GM10847 (cell line): Measurements from ENCODE around the gene KDM8.

Experiments used
- POLR2A ChIP-seq: IDR thresholded peaks from 2 replicates; pipeline ENCODE4 v1.6.1; 2011; ENCODE audit not compliant: insufficient read length; ENCODE audit errors: extremely low read depth

The KDM8 gene

DNA sequence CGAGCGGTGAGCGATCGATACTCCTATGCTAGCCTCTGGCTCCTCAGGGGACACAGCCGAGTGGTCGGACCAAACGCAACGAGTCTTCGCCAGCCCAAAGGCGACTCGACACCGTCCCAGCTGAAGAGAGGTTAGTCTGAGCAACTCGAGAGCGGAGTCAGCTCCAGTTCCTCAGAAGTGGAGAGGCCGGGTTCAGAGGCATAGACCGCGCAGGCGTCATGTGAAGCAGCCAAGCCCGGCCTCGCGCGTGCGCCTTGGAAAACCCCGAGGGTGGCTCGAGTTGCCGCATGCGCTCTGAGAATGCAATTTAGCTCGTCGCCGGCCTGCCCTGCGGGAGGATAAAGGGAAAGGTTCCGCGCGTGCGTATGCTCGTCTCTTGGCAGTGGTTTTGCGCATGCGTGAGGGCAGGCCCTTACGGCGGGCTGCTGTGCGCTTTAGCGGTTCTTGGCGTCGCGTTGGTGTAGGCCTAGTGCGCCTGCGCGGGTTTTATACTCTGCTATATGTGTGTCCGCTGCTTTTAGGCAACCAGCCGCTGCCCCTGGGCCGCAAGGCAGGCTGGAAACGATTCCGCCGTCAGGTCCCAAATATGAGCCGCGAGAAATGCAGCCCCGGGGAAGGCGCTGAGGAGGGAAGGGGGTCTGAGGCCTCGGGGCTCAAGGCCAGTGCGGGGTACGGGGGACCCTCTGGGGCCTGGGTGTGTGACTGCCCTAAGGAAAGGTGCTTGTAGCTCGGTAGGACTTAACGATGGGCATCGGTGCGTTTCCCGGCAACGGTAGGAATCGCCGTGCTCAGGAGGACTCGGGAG is at the start of gene KDM8:
Gene KDM8, plus strand, starts transcription at position 20 of the 805 bp plus-strand sequence. CDS start 6,598 bp downstream, outside the sequence.
- peak; percentile 71 for TF ChIP-seq POLR2A

DNA sequence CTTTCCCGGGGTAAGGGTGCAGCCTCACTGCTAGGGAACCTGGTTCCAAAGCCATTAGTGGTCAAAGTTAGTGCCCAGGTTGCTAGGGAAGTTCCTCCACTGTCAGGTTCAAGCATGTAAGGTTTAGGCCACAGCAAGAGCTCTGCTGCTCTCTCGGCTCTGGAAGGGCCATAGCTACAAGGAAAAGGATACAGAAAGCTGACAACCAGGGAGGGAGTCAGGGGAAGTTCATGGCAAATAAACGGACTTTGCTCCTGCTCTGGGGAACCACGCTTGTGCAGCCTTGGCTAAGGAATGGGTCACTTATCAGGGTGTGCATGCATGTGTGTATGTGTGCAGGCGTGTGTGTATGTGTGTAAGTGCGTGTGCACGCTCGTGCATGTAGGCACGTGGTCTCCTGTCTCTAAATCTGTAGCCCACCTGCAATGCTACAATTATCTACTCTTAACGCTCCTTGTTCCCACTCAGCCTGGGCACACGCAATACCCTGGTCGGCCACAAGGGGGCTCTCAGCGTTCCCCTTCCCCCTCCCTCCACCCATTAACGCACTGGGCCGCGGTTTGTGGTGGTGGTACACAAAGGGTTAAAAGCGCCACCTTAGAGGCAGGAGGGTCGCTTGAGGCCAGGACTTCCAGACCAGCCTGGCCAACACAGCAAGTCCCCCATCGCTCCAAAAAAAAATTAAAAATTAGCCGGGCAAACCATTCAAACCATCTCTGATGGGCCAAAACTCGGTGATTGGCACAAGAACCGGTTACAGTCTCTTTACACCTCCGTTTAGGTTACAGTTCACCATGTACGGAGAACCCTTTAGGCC is 48.4 kb upstream of the KDM8 start:
- no peak for TF ChIP-seq POLR2A

DNA sequence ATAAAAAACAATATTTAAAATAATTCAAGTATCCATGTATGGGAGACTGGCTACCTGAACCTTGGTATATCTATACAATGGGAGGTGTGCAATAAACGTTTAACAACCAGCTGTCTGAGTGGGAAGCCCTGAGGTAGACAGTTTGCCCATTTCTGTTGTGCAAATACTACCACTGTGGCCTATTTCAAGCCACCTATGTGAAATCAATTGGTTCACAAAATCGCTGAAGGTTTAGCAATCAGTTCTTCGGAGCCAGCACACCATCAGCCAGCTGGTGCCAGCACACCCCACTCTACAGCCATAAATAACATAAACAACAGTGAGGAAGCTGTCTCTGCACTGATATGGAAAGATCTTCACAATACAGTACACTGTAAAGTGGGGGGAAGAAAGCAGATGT is 46.7 kb upstream of the KDM8 start:
- no peak for TF ChIP-seq POLR2A

DNA sequence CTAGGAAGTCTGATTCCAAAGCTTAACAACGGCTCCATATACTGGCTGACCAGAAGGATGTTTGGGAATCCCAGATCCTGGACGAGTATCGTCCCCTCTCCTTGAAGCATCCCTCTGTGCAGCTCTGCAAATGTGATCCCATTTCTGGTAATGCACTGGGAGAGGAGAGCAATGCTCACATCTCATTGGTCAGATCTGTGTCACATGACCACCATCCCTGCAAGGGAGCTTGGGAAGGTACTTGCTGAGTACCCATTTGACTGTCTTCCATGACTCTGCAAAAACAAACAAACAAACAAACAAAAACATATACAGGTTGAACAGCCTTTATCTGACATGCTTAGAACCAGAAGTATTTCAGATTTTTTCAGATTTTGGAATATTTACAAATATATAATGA is 41.9 kb upstream of the KDM8 start:
- TF ChIP-seq POLR2A: no peak

DNA sequence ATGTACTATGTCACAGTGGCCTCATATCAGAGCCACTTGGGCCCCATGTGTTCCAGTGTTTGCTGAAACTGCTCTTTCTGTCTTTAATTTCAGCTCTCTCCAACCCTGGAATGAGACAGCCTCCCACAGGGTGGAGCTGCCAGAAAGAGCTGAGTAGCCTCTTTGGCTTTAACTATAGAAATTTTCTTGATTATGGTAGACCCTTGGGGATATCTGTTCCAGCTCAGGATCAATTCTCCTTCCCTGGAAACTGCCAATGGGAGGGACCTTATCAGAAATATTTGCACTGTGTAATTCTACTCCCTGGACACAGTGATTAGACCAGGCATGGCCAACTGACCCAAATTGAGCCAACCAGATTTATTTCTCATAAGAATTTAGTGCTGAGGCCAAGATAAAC is 39.0 kb upstream of the KDM8 start:
- no peak for TF ChIP-seq POLR2A

DNA sequence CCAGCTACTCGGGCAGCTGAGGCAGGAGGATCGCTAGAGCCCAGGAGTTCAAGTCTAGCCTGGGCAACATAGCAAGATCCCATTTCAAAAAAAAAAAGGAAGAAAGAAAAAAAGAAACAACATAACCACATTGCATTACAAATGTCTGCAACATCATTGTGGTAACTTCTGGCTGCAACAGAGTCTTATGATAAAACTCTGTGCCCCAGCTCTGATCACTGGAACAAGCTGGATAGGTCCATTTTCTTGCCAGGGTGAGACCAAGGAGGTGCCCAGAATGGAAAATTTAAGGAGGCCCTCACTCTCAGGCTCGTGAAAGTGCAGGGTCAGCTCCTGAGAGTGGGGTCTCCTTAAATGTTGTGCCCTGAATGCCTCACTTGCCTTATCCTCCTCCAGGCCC is 37.8 kb upstream of the KDM8 start:
- TF ChIP-seq POLR2A: no peak

DNA sequence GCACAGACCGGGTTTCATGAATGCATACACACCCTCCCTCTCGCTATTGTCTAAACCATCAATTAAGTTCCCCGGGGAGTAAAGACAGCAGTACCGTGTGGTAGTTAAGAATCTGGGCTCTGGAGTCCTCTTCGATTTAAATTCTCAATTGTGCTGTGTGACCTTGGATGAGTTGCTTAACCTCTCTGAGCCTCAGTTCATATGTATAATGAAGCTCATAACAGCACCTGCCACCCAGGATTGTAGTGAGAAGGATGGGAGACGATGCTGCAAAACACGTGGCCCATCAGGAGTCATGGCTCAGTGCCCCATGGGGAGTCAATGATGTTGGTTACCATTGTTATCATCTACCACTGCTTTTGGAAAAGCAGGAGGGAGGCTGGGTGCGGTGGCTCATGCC is 34.5 kb upstream of the KDM8 start:
- TF ChIP-seq POLR2A: no peak

DNA sequence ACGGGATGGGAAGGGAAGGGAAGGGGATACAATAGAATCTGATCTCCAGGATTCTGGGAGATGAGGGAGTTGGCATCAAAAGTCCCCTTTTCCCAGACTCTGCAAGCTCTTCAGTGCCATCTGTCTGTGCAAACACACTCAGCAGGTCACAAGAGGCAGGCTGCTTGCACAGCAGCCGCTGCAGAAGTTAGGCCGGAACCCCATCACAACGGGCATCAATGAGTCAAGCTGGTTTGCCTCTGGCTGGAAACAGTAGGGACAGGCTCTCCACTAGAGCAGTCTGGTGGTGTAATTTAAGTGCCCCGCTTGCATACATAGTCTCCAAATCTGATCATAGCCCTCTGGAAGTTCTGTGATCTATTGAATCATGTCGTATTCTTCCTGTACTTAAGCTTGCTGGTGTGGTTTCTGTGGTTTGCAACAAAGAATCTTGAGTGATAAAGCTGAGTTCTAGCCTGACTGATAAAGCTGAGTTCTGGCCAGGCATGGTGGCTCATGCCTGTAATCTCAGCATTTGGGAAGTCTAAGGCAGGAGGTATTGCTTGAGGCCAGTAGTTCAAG is 33.7 kb upstream of the KDM8 start:
- no peak for TF ChIP-seq POLR2A

DNA sequence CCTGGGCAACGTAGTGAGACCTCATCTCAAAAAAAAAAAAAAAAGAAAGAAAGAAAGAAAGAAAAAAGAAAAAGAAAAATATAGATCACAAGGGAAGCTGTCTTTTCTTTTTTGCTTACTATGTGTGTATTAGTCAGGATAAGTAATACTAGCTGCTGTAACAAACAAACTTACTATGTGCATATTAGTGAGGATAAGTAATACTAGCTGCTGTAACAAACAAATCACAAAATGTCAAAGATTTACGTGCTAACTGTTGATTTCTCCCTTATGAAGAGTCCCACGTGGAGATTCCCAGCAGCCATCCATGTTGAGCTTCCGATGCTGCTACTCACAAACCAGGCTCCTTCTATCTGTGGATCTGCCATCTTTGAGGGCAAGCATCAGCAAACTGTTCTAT is 31.7 kb upstream of the KDM8 start:
- TF ChIP-seq POLR2A: no peak

DNA sequence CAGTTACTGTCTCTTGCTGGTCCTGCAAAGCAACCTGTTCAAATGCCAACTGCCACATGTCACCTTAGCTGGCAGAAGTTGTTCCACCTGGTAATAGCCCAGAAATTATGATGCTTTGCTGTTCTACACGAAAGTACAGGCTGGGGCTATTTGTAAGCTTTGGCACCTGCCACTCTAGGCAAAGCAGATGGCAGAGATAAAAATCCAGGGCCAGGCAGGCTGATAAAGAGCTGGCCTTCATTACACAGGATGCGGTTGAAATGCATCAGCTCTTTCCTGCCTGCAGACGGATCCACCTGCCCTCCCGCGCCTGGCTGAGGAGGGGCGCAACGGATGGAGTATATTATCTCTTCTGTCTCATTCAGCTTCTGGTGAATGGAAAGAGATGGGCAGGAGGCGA is 29.3 kb upstream of the KDM8 start:
- no peak for TF ChIP-seq POLR2A

DNA sequence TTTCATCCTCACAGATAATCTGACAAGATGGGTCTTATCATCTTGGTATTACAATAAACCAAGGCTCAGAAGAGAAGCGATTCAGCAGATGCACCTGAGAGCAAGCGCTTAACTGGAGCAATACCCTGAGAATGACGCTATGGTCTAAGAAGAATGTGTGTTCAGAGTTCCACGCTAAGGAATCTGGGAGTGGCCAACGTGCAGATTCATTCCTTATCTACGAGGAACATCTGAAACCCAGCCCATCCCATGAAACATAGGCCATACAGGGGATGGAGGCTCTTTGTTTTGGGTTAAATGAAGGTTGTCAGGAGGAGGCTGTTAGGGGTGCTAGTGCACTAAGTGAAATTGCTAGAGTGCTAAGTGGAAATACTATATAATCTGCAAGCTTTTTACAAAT is 28.5 kb upstream of the KDM8 start:
- TF ChIP-seq POLR2A: no peak

DNA sequence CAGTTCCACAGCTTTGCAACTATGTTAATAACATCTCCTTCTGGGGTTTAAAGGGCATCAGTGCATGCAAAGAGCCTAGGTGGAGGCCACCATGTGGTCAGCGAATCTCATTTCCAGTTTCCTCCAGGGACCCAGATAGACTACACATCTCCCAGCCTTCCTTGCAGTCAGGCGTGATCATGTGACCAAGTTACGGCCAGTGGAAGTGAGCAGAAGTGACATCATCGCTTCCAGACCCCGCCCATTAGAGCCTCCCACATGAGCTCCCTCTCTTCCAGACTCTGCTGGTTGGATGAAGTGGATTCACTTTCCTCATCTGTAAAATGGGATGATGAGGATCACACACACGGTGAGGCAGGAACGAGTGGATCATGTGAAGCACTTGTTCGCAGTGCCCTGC is 27.4 kb upstream of the KDM8 start:
- TF ChIP-seq POLR2A: no peak

DNA sequence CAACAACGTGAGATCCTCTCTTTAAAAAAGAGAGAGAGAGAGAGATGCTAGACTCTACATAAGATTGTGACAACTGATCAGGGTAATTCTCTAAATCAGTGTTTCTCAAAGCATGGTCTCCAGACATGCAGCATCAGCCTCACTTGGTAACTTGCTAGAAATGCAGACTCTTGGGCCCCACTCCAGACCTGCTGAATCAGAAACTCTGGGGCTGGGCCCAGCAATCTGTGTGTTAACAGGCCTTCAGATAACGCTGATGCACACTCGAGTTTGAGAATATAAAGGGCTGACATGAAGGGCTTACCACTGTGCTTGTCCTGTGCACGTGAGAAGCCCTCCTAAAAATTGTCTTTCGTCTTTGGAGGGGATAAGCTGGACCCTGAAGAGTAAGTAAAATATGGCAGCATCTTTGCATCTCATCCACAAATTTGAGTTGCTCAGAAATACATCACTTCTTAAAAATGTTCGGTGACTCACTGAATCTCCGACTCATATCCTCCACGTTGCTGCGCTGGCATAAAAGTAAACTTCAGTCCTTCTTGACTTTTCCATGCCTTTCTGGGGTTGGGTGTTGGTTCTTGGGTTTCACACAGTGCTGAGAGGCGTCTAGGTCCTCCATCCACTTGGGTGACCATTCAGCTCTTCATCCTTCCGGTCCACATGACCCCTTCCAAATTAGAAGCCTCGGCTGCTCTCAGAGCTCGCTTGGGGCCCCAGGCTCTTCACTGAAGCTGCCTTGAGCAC is 26.1 kb upstream of the KDM8 start:
- TF ChIP-seq POLR2A: no peak

DNA sequence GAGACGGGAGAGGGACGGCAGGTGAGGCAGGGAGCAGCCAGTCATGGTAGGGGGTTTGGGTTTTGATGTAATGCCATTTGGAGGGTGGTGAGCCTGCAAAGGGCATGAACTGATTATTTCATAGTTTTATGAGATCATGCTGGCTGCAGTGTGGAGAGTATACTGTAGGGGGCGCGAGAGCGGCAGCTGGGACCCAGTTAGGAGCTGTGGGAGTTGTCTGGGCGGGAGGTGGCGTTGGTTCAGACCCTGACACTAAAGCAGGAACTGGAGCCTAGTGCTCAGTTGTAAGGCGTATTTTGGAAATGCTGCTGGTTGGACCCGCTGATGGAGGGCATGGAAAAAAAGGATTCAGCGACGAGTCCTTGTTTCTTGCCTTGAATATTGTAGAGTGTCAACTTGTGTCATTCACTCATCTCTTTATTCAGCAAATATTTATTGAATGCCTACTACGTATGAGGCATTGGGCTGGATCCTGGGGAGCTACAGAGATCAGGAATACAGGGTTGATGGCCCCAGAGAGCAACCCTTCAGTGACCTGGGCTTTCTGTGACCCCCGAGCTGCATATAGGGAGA is 23.7 kb upstream of the KDM8 start:
- TF ChIP-seq POLR2A: no peak
